OCI-LY7 (cell line): ENCODE measurements around the gene CD9. TPM values are rescaled to one million over a fixed set of nuclear protein-coding genes. Genes with fewer than 3 reads are reported as not detected.
"Not testable (repeated sequence)": the region's sequence is repeated elsewhere in the genome, so short reads cannot be mapped to it uniquely, and the experiment has no call there.

Source experiments
- BruUV-seq: library from RNA; stranded (reverse); fragments of 400-500 nt; replicated peaks from 2 replicates; lab custom pipeline; 2021; lab: Mats Ljungman, UMichigan
- CTCF ChIA-PET: fragments of 300-600 bp; sonication (Branson Sonifier 250); formaldehyde crosslinking; loops from one replicate; lab custom pipeline; 2022; ENCODE audit warnings: antibody characterized with exemption; ENCODE audit not compliant: unreplicated experiment; lab: Charles Lee
- POLR2A ChIA-PET: fragments of 300-600 bp; sonication (Branson Sonifier 250); formaldehyde crosslinking; loops from one replicate; lab custom pipeline; 2022; ENCODE audit warnings: antibody characterized with exemption; lab: Charles Lee
- DNase-seq: peaks from one replicate; pipeline ENCODE4 v3.0.0-alpha.2; 2015; ENCODE audit warnings: low spot score
- H2AFZ ChIP-seq: fragments of 200-600 bp; sonication (generic), shearing (Covaris generic); 2 replicates; pipeline ENCODE4 v1.6.1; 2014; ENCODE audit warnings: mild to moderate bottlenecking, antibody characterized with exemption, low read length, moderate library complexity
- H3K27ac ChIP-seq: fragments of 200-600 bp; sonication (generic); 2 replicates; pipeline ENCODE4 v1.5.1; 2014; ENCODE audit warnings: mixed run types, low read depth, mild to moderate bottlenecking, moderate library complexity, low read length, inconsistent platforms; ENCODE audit not compliant: poor library complexity, severe bottlenecking
- H3K36me3 ChIP-seq: fragments of 200-600 bp; sonication (generic); 2 replicates; pipeline ENCODE4 v1.6.1; 2014; ENCODE audit warnings: mild to moderate bottlenecking, antibody characterized with exemption, low read length, moderate library complexity, mixed read lengths; ENCODE audit not compliant: insufficient read depth
- H3K4me1 ChIP-seq: fragments of 200-600 bp; sonication (generic); 2 replicates; pipeline ENCODE4 v1.5.1; 2014; ENCODE audit warnings: mild to moderate bottlenecking, low read length; ENCODE audit not compliant: insufficient read depth, poor library complexity, severe bottlenecking
- H3K4me2 ChIP-seq: fragments of 200-600 bp; sonication (generic); 2 replicates; pipeline ENCODE4 v1.6.1; 2014; ENCODE audit warnings: mild to moderate bottlenecking, low read length
- H3K4me3 ChIP-seq: fragments of 200-600 bp; sonication (generic); 2 replicates; pipeline ENCODE4 v1.5.1; 2014; ENCODE audit warnings: mild to moderate bottlenecking, low read depth, low read length; ENCODE audit not compliant: poor library complexity, severe bottlenecking
- H3K79me2 ChIP-seq: fragments of 200-600 bp; sonication (generic); 2 replicates; pipeline ENCODE4 v1.6.1; 2016; ENCODE audit warnings: low read depth, mild to moderate bottlenecking, low read length, moderate library complexity, mixed read lengths; ENCODE audit not compliant: insufficient read depth
- H3K9me2 ChIP-seq: fragments of 200-600 bp; sonication (generic); 2 replicates; pipeline ENCODE4 v1.6.1; 2016; ENCODE audit warnings: mild to moderate bottlenecking, low read length, mixed read lengths; ENCODE audit not compliant: insufficient read depth
- H3K9me3 ChIP-seq: fragments of 200-600 bp; sonication (generic); 2 replicates; pipeline ENCODE4 v1.6.1; 2014; ENCODE audit warnings: mild to moderate bottlenecking, mixed run types, low read length, mixed read lengths
- H4K20me1 ChIP-seq: fragments of 200-600 bp; sonication (generic); 2 replicates; pipeline ENCODE4 v1.6.1; 2014; ENCODE audit warnings: mild to moderate bottlenecking, antibody characterized with exemption, low read length, moderate library complexity, mixed read lengths; ENCODE audit not compliant: insufficient read depth
- EZH2phosphoT487 ChIP-seq: fragments of 200-600 bp; sonication (generic); IDR thresholded peaks from 2 replicates; pipeline ENCODE4 v1.6.1; 2018; ENCODE audit warnings: low read depth, borderline replicate concordance, mild to moderate bottlenecking, mixed run types, antibody characterized with exemption, low read length, moderate library complexity, mixed read lengths
- intact Hi-C: fragments of 100-400 bp; cut with micrococcal nuclease; formaldehyde crosslinking; loops from one replicate; pipeline ENCODE4 v1.10.0; 2022; ENCODE audit not compliant: unreplicated experiment
- total RNA-seq, 2 experiments: library from RNA; depleted of rRNA in 1 of 2; stranded (reverse); fragments of >200 nt in 1 of 2; shearing (Covaris generic) in 1 of 2; gene quantifications; 2 replicates each; pipeline ENCODE4 v1.2.3, GENCODE V29; 2014 to 2022
- TF ChIP-seq, protein P1 (sequence below): fragments of 200-600 bp; sonication (generic); conservative IDR thresholded peaks from 2 replicates; pipeline ENCODE4 v1.5.1; 2014; ENCODE audit warnings: mild to moderate bottlenecking, antibody characterized with exemption, low read length, moderate library complexity, mixed read lengths

Gene CD9
- total RNA-seq, 2 experiments from 2014 or later = not detected

DNA sequence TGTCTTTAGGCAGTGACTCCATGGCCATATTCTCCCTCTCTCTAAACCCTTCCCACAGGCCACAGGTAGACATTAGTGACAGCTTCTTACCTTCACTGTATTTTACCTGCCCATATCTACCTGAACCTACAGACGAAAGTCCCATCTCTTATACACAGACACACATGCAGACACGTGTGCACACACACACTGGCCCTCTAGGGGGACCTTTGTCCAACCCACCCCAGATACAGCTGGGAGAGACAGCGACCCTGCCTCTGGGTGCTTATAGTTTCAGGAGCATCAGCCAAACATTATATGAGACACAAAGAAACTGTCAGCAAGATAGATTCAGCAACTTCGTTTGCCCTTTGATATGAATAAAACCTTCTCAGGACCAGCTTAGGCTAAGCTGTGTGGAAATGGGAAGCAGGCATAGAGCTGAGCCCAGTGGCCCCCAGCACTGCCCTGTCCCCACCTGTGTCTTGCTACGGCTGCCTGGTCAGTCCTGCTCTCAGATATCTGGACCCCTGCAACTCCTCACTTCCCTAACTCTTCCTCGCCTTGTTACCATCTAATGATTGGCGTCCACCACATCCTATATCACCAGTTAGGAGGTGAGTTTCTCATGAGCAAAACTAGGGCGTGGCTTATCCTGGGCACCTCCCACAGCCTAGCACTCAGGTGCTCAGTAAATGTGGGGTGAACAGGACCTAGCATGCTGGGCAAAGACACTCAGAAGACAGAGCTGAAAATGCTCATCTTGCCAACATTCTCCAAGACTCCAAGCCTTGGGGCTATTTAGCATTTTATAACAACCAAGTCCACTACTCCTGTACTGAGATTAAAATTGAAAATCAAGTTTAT lies 12.0 kb upstream of the CD9 start:
- no TSS peak for BruUV-seq
- H3K4me1 ChIP-seq = peaks cover 19% of the 10 kb centered on the region
- H3K4me3 ChIP-seq = no peak overlapping the region
- ChIA-PET POLR2A (interaction anchor here (0.5 to 1.2 kb wide), 5 partner anchors 10 to 117 kb away, joined by 3 to 4 read pairs (median 3); no protein-coding TSS in a partner anchor), CTCF (no interaction called here)
- H4K20me1 ChIP-seq = no peaks in the 10 kb centered on the region
- no peak overlapping the region for H3K27ac ChIP-seq
- H3K9me2 ChIP-seq = no peaks in the 10 kb centered on the region
- H2AFZ ChIP-seq = no peak overlapping the region
- no peak for DNase-seq
- H3K36me3 ChIP-seq = no peaks in the 10 kb centered on the region
- peak overlapping the region; percentile 59 for H3K4me2 ChIP-seq
- no peaks in the 10 kb centered on the region for H3K9me3 ChIP-seq
- H3K79me2 ChIP-seq = no peaks in the 10 kb centered on the region
- TF ChIP-seq, protein P1, sequence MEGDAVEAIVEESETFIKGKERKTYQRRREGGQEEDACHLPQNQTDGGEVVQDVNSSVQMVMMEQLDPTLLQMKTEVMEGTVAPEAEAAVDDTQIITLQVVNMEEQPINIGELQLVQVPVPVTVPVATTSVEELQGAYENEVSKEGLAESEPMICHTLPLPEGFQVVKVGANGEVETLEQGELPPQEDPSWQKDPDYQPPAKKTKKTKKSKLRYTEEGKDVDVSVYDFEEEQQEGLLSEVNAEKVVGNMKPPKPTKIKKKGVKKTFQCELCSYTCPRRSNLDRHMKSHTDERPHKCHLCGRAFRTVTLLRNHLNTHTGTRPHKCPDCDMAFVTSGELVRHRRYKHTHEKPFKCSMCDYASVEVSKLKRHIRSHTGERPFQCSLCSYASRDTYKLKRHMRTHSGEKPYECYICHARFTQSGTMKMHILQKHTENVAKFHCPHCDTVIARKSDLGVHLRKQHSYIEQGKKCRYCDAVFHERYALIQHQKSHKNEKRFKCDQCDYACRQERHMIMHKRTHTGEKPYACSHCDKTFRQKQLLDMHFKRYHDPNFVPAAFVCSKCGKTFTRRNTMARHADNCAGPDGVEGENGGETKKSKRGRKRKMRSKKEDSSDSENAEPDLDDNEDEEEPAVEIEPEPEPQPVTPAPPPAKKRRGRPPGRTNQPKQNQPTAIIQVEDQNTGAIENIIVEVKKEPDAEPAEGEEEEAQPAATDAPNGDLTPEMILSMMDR = peak; percentile 31
- no peak for TF ChIP-seq EZH2phosphoT487
- intact Hi-C loops = no loop called here

DNA sequence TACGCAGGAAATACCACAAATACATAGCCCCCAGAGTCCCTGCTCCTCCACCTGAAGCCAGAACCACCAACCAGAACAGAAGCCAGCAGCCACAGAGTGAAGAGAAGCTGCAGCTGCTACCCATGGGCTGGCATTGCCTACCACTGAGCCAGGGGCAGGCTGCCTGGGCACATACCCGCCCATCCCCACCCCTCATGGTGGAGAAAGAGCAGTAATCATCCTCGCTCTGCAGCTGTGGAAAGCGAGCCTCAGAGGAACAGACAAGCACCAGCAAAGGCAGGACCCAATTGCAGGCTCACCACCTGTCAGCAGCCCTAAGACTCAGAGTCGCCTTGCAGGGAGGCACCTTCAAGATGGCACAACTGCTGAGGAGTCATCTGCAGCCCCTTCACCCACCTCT lies 11.2 kb upstream of the CD9 start:
- peaks cover 24% of the 10 kb centered on the region for H3K4me1 ChIP-seq
- TF ChIP-seq EZH2phosphoT487 = no peak
- TF ChIP-seq, protein P1 = no peak
- peak overlapping the region; percentile 59 for H3K4me2 ChIP-seq
- peak; percentile 46 for DNase-seq
- no peaks in the 10 kb centered on the region for H3K36me3 ChIP-seq
- no peak overlapping the region for H3K27ac ChIP-seq
- H2AFZ ChIP-seq = no peak overlapping the region
- no peaks in the 10 kb centered on the region for H3K79me2 ChIP-seq
- no peaks in the 10 kb centered on the region for H3K9me3 ChIP-seq
- intact Hi-C loops = no loop called here
- H3K9me2 ChIP-seq = no peaks in the 10 kb centered on the region
- no peaks in the 10 kb centered on the region for H4K20me1 ChIP-seq
- CTCF ChIA-PET = no interaction called here
- H3K4me3 ChIP-seq = no peak overlapping the region
- BruUV-seq = no TSS peak
- POLR2A ChIA-PET = interaction anchor here (0.6 to 0.9 kb wide), 2 partner anchors 11 to 41 kb away, joined by 3 read pairs; no protein-coding TSS in a partner anchor

DNA sequence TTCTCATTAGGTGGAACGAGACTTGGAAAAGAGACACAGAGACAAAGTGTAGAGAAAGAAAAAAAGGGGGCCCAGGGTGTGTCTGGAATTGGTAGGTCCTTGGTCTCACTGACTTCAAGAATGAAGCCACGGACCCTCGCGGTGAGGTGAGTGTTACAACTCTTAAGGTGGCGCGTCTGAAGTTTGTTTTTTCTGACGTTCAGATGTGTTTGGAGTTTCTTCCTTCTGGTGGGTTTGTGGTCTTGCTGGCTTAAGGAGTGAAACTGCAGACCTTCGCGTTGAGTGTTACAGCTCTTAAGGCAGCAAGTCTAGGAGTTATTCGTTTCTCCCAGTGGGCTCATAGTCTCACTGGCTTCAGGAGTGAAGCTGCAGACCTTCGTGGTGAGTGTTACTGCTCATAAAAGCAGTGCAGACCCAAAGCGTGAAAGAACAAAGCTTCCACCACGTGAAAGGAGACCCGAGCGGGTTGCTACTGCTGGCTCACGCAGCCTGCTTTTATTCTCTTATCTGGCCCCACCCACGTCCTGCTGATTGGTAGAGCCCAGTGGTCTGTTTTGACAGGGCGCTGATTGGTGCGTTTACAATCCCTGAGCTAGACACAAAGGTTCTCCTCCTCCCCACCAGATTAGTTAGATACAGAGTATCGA lies 10.1 kb upstream of the CD9 start:
- H3K79me2 ChIP-seq, H3K4me2 ChIP-seq, H3K9me2 ChIP-seq, BruUV-seq, H4K20me1 ChIP-seq, DNase-seq, H3K4me3 ChIP-seq, H2AFZ ChIP-seq, H3K36me3 ChIP-seq, H3K27ac ChIP-seq, intact Hi-C loops, H3K9me3 ChIP-seq, CTCF ChIA-PET: not testable (repeated sequence)
- peaks cover 26% of the 10 kb centered on the region for H3K4me1 ChIP-seq
- POLR2A ChIA-PET = interaction anchor here (0.5 to 0.6 kb wide), 2 partner anchors 20 to 39 kb away, joined by 3 to 4 read pairs; no protein-coding TSS in a partner anchor

DNA sequence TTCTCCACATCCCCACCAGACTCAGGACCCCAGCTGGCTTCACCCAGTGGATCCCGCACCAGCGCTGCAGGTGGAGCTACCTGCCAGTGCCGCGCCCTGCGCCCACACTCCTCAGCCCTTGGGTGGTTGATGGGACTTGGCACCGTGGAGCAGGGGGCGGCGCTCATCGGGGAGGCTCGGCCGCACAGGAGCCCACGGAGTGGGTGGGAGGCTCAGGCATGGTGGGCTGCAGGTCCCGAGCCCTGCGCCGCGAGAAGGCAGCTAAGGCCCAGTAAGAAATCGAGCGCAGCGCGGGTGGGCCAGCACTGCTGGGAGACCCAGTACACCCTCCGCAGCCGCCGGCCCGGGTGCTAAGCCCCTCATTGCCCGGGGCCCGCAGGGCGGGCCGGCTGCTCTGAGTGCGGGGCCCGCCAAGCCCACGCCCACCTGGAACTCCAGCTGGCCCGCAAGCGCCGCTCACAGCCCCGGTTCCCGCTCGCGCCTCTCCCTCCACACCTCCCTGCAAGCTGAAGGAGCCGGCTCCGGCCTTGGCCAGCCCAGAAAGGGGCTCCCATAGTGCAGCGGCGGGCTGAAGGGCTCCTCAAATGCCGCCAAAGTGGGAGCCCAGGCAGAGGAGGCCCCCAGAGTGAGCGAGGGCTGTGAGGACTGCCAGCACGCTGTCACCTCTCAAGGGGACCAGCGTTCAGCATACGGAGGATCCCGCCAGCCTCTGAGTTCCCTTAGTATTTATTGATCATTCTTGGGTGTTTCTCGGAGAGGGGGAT lies 9.3 kb upstream of the CD9 start:
- H4K20me1 ChIP-seq, intact Hi-C loops, H3K4me2 ChIP-seq, H3K36me3 ChIP-seq, H3K4me3 ChIP-seq, H3K9me2 ChIP-seq, H3K9me3 ChIP-seq, H3K79me2 ChIP-seq, H3K27ac ChIP-seq, CTCF ChIA-PET, DNase-seq, BruUV-seq, H2AFZ ChIP-seq: not testable (repeated sequence)
- peaks cover 28% of the 10 kb centered on the region for H3K4me1 ChIP-seq
- POLR2A ChIA-PET = interaction anchor here (0.6 kb wide), 1 partner anchor 19 kb away, joined by 4 read pairs; no protein-coding TSS in a partner anchor
